Heart left ventricle (tissue), 16 donors: ENCODE results near the gene KCNMA1. TPM values are rescaled to one million over a fixed set of nuclear protein-coding genes. Genes with fewer than 3 reads are reported as not detected.

Source experiments
- ATAC-seq, 4 donors: fragments of 200-7000 bp; cut with Tn5 transposase; one replicate each; pipeline ENCODE4 v1.9.1; 2020 to 2022; ENCODE audit warnings: moderate library complexity in 4 of 4, mild to moderate bottlenecking in 3 of 4, moderate number of reproducible peaks in 1 of 4
- DNase-seq, 5 donors: peaks; one replicate each; pipeline ENCODE4 v3.0.0-alpha.2; 2020
- H3K27ac ChIP-seq, 12 donors: fragments of 200-600 bp; sonication (generic) in 4 of 12; one replicate each; pipeline versions ENCODE4 v1.5.0 to v1.8.0; 2016 to 2022; ENCODE audit warnings: mild to moderate bottlenecking in 2 of 12
- H3K27me3 ChIP-seq, 9 donors: fragments of 200-600 bp; sonication (generic) in 2 of 9; one replicate each; pipeline versions ENCODE4 v1.5.1 to v1.8.0; 2016 to 2022; ENCODE audit warnings: mild to moderate bottlenecking in 3 of 9
- H3K36me3 ChIP-seq, 9 donors: fragments of 200-600 bp; sonication (generic) in 2 of 9; one replicate each; pipeline versions ENCODE4 v1.5.0 to v1.8.0; 2018 to 2022; ENCODE audit warnings: mild to moderate bottlenecking in 2 of 9
- H3K4me1 ChIP-seq, 12 donors: fragments of 200-600 bp; sonication (generic) in 4 of 12; one replicate each; pipeline versions ENCODE4 v1.5.0 to v1.8.0; 2016 to 2022; ENCODE audit warnings: mild to moderate bottlenecking in 3 of 12
- H3K4me3 ChIP-seq, 12 donors: fragments of 200-600 bp; sonication (generic) in 4 of 12; one replicate each; pipeline versions ENCODE4 v1.5.0 to v1.8.0; 2017 to 2022; ENCODE audit warnings: mild to moderate bottlenecking in 9 of 12, moderate library complexity in 4 of 12
- H3K9me3 ChIP-seq, 12 donors: fragments of 200-600 bp; sonication (generic) in 4 of 12; one replicate each; pipeline versions ENCODE4 v1.5.0 to v1.8.0; 2016 to 2022; ENCODE audit warnings: mild to moderate bottlenecking in 1 of 12
- POLR2A ChIP-seq, 2 donors: fragments of 450-650 bp; IDR thresholded peaks; one replicate each; pipeline ENCODE4 v1.6.1; 2017; ENCODE audit warnings: antibody characterized with exemption in 2 of 2, mild to moderate bottlenecking in 2 of 2, moderate library complexity in 2 of 2
- WGBS, 4 donors: extraction: QIAGEN DNeasy Blood & Tissue Kit in 2 of 4; methylation state at CpG; one replicate each; pipeline versions ENCODE4 v1.1.5 to v1.1.7; 2013 to 2018; 5-methylcytosine and 5-hydroxymethylcytosine counted together
- intact Hi-C, 10 donors: fragments of 100-400 bp; cut with DNase I; formaldehyde crosslinking; loops; one replicate each; pipeline versions ENCODE4 v1.11.1 to v1.14.2; 2022
- polyA plus RNA-seq, 2 donors: library from polyadenylated mRNA; stranded (reverse); fragments of 200-250 nt; gene quantifications; one replicate each; pipeline ENCODE4 v1.2.3, GENCODE V29; 2013
- total RNA-seq, 9 donors: library from RNA; depleted of rRNA in 2 of 9; stranded (reverse); fragments of >200 nt in 2 of 9; fragmentation: NEBNext Ultra II Directional in 3 of 9; extraction: Animal tissue kit (Norgen Biotek cat#: 25700) in 3 of 9; gene quantifications; one replicate each; pipeline versions ENCODE4 v1.1.0 to v1.2.4, GENCODE V29; 2016 to 2023
- TF ChIP-seq, protein P1 (sequence below), 12 donors: fragments of 200-600 bp; sonication (generic) in 4 of 12; IDR thresholded peaks; one replicate each; pipeline versions ENCODE4 v1.5.0 to v1.8.0; 2018 to 2022; ENCODE audit warnings: antibody characterized with exemption in 12 of 12, mild to moderate bottlenecking in 5 of 12
- donor health status: ischemic (EF 13 %, LVEDD 7.1; RV severe dilation, severe dysfunction).
- donor health status: healthy with polysubstance abuse.
- donor health status: DM: no; HTN: yes; CAD: no.
- donor health status: DM: no; HTN: no; CAD: no.
- donor health status: ischemic (EF 25% LVEDD 6.9; RV normal size, moderate dysfunction).
- donor health status: ischemic (EF 25% LVEDD 5.7; RV mildly dilated, moderate dysfunction).
- donor health status: healthy.
- donor health status: DM: yes; HTN: yes; CAD: no.
- donor health status: ischemic (EF 35%, LVEDD 5.7; RV mildly dilated, moderate dysfunction).
- donor health status: nonischemic (EF 11% LVEDD 7.7; RV severe dilation, severe dysfunction).
- donor health status: DM: yes; HTN: yes; CAD: no.
- donor health status: PGD.
- donor health status: ischemic (EF 29% LVEDD 5.4; RV normal size, mild dysfunction).
- donor health status: nonischemic (EF 23%, LVEDD 6.1; RV moderate dilation, normal function).

KCNMA1 gene
- total and polyA plus RNA-seq, 11 donors, result 0.39 to 8.7 (median 1.7) TPM

- WGBS, 4 donors, result 77 to 88% (median 84%) methylated on average over 7 of the region's 7 CpGs
- Histone ChIP-seq H3K9me3 (no peaks in the 10 kb centered on the region), H3K4me3 (no peak overlapping the region), H3K36me3 (no peaks in the 10 kb centered on the region), H3K27ac (peak overlapping the region in 1 of 12 donors; percentile 58), H3K4me1 (peaks cover 0 to 11% (median 0%) of the 10 kb centered on the region in 12 donors), H3K27me3 (peaks cover 0 to 17% (median 0%) of the 10 kb centered on the region in 9 donors)
- intact Hi-C loops, result no loop called here
- TF ChIP-seq POLR2A (IDR thresholded peaks at IDR 0.05), result no peak
- TF ChIP-seq, protein P1, sequence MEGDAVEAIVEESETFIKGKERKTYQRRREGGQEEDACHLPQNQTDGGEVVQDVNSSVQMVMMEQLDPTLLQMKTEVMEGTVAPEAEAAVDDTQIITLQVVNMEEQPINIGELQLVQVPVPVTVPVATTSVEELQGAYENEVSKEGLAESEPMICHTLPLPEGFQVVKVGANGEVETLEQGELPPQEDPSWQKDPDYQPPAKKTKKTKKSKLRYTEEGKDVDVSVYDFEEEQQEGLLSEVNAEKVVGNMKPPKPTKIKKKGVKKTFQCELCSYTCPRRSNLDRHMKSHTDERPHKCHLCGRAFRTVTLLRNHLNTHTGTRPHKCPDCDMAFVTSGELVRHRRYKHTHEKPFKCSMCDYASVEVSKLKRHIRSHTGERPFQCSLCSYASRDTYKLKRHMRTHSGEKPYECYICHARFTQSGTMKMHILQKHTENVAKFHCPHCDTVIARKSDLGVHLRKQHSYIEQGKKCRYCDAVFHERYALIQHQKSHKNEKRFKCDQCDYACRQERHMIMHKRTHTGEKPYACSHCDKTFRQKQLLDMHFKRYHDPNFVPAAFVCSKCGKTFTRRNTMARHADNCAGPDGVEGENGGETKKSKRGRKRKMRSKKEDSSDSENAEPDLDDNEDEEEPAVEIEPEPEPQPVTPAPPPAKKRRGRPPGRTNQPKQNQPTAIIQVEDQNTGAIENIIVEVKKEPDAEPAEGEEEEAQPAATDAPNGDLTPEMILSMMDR (IDR thresholded peaks at IDR 0.05), result no peak
- DNase-seq, result no peak
- no peak for ATAC-seq
Observed at GRCh38 chr10:77510695-77511094, 126.9 kb downstream of the KCNMA1 start.

- WGBS, 4 donors, result 85 to 87% (median 86%) methylated on average over 2 of the region's 2 CpGs
- H3K27ac ChIP-seq, result peak overlapping the region in 1 of 12 donors; percentile 58
- no peak overlapping the region for H3K4me3 ChIP-seq
- TF ChIP-seq, protein P1 (IDR thresholded peaks at IDR 0.05), result no peak
- TF ChIP-seq POLR2A (IDR thresholded peaks at IDR 0.05), result no peak
- H3K4me1 ChIP-seq, result peaks cover 0 to 15% (median 0%) of the 10 kb centered on the region in 12 donors
- intact Hi-C loops, result no loop called here
- ATAC-seq (no peak), DNase-seq (no peak)
- peaks cover 0 to 17% (median 0%) of the 10 kb centered on the region in 9 donors for H3K27me3 ChIP-seq
- H3K36me3 ChIP-seq, result no peaks in the 10 kb centered on the region
- H3K9me3 ChIP-seq, result no peaks in the 10 kb centered on the region
Observed at GRCh38 chr10:77510294-77510693, 127.3 kb downstream of the KCNMA1 start.

- peaks cover 0 to 25% (median 0%) of the 10 kb centered on the region in 9 donors for H3K27me3 ChIP-seq
- H3K9me3 ChIP-seq, result no peaks in the 10 kb centered on the region
- H3K4me1 ChIP-seq, result peaks cover 0 to 18% (median 0%) of the 10 kb centered on the region in 12 donors
- intact Hi-C loops, result no loop called here
- no peak overlapping the region for H3K4me3 ChIP-seq
- H3K36me3 ChIP-seq, result no peaks in the 10 kb centered on the region
- no peak overlapping the region for H3K27ac ChIP-seq
- TF ChIP-seq POLR2A (IDR thresholded peaks at IDR 0.05), result no peak
- no peak for DNase-seq
- 76 to 81% (median 79%) methylated on average over 6 of the region's 6 CpGs for WGBS, 4 donors
- ATAC-seq, result no peak
Observed at GRCh38 chr10:77509391-77509790, 128.2 kb downstream of the KCNMA1 start.

- ATAC-seq (peak in 2 of 4 donors; percentile 37 to 78), DNase-seq (no peak)
- intact Hi-C loops, result no loop called here
- TF ChIP-seq POLR2A (IDR thresholded peaks at IDR 0.05), result no peak
- TF ChIP-seq, protein P1 (IDR thresholded peaks at IDR 0.05), result no peak
- Histone ChIP-seq H3K9me3 (no peaks in the 10 kb centered on the region), H3K4me1 (peaks cover 0 to 18% (median 0%) of the 10 kb centered on the region in 12 donors), H3K27ac (peak overlapping the region in 2 of 12 donors; percentile 30 to 44), H3K27me3 (peaks cover 0 to 25% (median 0%) of the 10 kb centered on the region in 9 donors), H3K4me3 (no peak overlapping the region), H3K36me3 (no peaks in the 10 kb centered on the region)
- 36 to 56% (median 49%) methylated on average over 5 of the region's 5 CpGs for WGBS, 4 donors
Observed at GRCh38 chr10:77507291-77507880, 130.2 kb downstream of the KCNMA1 start.
